ENCODE data around the gene FUT7.

DNA sequence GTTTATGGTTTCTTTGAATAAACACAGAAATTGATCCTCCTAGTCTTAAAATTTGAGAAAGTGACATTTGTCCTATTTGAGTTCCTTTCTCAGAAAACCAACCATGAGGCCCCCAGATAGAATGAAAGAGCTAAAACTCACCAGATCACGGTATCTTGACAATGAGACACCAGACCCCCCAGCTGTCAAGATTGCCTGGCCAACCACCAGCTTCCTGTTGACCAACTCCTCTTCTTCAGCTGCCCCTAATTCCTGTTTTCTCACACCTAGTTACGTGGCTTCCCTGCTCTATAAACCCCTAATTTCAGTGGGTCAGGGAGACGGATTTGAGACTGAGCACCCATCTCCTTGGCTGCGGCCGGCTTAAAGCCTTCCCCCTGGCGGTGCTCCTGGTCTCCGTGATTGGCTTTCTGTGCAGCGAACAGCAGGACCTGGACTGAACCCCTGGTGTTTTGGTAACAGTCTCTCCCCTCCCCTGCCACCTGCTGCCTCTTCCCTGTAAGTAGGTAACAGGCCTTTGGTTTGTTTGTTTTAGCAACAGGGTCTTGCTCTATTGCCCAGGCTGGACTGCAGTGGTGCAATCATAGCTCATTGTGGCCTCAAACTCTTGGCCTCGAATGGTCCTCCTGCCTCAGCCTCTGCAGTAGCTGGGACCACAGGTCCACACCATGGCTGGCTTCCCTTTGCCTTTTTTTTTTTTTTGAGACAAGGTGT is 26.8 kb upstream of the FUT7 start:
- no peak for TF ChIP-seq EP300 (IDR thresholded peaks at IDR 0.05)
- no peak for TF ChIP-seq CTCF (IDR thresholded peaks at IDR 0.05)
- no peak for TF ChIP-seq POLR2AphosphoS5 (IDR thresholded peaks at IDR 0.05)
- no peak for TF ChIP-seq POLR2A (IDR thresholded peaks at IDR 0.05)

All from stomach (tissue), 4 donors.